Ecto neural progenitor cell (in vitro differentiated cells): ENCODE results near the gene PTPRG.

Experiments used
- DNase-seq: peaks from one replicate; pipeline ENCODE4 v3.0.0-alpha.2; 2018; ENCODE audit warnings: low spot score

PTPRG gene

DNA sequence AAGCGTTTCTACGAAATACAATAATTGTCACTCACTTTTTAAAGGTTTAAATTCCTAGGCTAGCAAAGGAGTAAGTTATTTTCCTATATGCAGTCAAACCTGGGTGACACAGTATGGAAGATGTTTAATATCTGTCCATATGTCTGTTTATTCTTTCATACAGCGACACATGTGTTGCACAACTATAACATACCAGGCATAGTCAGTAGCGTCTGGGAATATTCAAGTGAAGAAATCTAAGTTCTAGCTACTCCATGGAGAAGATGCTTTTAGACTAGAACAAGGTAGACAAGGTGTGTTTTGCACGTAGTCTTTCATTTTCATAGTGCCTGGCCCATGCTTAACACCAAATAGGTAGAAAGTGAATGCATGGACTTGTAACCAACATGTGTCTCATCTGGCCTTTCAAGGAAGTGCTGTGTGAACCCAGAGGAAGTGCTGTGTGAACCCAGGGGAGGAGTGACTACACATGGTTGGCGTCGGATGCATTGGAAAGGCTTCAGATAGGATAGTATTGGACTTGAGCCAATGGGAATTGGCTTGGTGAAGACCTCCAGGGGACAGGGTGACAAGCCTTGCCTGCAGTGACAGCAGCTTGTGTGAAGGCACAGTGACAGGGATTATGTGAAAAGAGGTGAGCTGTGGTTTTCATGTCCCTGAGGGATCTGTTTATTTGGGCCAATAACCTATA, 267.0 kb downstream of the PTPRG start:
- no peak for DNase-seq

DNA sequence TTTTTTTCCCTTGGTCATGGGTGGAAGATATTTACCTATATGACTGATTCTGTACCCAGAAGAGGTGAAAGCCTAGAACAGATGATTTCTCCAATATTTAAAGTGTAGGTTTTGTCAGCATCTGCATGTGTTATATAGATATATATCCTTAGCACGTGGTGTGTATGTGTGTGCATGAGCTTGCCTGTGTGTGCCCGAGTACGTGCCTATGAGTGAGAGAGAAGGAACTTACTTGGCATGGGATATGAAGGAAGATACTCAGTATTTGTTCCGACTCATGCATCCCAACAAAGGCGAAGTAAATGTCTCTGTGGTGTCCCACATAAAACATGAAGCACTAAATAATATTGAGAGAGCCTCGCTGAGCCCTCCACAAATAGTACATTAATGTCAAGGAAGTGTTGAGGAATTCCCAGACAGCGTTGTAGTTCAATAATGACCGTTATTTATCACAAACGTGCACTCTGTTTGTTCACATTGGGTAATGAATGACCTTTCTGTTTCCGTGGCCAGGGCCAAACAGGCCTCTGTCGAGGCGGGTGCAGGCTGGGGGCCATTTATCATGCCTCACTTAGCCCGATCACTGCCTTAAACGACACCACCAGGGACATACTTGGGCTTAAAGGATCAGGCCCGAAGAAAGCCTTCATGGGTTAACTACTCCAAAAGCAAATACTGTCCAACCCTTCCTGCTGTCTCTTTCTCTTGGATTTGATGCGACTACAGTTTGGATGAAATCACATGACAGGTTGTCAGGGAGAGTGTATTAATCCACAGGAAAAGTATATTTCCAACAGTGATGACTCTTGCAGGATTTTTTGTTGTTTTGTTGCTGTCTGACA, 267.7 kb downstream of the PTPRG start:
- no peak for DNase-seq

DNA sequence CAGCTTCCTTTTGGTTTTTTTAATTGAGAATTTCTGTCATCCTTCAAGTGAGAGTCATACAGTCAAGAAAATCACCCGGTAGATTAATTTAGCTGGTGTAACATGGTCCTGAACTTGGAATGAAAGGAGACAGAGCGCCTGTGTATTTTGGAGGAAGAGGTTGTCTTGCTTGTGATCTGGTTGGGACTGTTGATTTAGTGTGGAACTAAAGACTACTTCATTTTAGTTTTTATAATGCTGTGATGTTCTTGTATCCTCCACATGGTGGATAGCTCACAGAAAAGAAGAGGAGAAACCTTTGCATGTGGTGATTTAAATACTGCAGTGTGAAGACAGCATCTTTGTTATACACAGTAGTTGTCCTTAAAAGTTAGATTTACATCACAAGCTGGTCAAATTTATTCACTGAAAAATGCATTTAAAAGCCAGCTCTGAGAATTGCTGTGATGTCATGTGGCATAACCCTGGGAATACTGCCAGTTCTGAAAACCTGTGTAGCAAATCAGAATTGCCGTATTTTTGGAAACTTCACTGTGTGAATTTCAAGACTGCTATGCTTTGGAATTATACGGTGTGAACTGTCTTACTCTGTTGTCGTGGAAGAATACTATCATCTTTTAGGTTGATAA, 268.5 kb downstream of the PTPRG start:
- no peak for DNase-seq

DNA sequence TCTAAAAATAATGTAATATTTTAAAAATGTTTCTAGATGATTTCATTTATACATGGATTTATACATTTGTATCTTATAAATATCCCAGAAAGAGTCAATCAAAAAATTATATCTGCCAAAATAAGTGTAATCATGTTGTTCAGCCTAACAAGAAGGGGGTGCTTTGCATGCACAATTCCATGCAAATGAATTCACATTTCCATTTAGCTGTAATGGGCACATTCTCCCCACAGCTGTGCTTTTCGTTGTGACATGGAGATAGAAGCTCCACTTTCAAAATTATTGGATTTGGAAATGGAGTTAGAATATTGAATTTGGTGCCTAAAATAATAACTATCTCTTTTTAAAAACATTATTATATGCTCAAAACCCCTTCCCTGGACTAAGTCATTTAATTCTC, 270.6 kb downstream of the PTPRG start:
- no peak for DNase-seq

DNA sequence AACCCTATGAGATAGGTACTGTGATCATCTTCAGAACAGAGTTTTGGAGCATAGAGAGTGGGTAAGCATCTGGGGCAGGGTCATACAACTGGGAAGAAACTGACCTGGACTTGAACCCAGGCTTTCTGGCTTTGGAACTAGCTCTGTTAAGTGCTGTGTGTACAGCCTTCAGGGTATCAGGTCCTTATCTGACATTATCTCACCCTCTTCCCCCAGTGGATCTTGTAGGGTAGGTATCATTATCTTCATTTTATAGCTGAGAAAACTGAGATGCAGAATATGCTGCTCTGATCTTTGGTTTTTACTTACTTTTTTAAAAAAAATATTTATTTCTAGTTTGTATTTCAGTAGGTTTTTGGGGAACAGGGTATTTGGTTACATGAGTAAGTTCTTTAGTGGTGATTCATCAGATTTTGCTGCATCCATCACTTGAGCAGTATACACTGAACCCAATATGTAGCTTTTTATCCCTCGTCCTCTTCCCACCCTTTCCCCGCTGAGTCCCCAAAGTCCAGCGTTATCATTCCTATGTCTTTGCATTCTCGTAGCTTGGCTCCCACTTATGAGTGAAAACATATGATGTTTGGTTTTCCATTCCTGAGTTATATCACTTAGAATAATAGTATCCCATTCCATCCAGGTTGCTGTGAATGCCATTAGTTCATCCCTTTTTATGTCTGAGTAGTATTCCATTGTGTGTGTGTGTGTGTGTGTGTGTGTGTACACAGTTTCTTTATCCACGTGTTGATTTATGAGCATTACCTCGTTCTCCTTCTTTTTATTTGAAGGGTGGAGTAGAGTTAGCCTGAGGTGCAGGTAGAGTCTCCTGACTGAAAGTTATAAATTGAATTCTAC, 271.2 kb downstream of the PTPRG start:
- no peak for DNase-seq

DNA sequence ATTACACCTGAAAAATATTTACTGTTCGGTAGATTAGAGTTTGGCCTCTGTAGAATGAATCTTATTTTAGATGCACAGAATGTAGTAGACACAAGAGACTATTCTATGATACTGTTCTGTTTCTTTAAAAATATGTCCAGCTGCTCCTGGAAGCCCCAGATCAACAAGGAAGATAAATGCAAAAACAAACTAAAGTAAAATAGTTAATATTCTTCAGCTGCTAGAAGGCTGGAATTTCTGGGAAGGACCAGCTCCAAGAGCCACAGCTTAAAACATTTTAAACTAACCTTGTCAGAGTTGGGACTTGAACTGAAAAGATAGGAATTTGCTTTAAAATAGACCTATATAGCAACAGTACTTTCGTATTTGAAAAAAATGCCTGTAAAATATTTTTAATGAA, 277.9 kb downstream of the PTPRG start:
- no peak for DNase-seq

DNA sequence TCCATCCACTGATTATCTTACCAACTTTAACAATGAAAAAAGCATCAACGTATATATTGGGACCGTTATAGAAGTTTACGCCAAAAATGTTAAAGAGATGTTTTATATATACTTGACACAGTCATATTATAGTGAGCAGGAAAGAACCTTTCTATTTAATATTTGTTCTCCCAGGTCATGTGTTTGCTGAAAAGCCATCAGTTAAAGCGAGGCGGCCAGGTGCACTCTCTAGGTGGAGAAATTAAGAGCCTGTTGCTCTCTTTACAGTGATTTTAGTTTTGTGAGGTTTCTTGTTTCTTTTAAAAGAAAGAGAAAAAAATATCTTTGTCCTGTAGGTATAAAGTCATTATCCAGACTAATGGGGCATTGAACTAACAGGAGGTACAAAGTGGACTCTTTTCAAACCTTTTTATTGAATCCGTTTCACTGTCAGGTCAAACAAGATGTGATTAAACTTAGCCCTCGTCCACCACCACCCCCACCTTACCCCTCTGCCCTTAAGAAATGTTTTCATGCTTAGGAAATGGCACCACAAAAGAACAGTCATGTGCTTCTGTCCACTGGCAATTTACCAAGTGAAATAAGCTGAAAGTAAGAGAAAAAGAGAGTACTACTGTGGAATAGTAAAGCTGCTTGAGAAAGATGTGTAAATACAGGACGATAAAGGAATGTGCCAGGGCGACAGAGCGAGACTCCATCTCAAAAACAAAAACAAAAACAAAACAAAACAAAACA, 279.9 kb downstream of the PTPRG start:
- DNase-seq, result no peak

DNA sequence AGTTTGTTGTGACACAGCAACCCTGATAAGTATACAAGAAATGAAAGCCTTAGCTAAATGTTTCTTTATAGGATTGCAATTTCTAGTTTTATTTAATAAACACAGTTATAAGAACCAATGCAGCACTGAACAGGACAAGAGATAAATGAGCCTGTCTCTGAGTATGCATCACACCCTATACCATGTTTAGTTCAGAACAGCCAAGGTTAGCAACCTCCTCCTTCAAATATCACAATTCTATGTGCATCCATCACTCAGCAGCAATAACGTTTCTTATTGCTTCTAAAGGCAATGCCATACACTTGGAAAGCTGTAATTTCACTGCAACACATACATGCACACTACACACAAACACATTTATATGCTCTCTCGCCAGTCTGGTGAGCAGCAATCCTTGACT, 280.6 kb downstream of the PTPRG start:
- DNase-seq, result no peak

DNA sequence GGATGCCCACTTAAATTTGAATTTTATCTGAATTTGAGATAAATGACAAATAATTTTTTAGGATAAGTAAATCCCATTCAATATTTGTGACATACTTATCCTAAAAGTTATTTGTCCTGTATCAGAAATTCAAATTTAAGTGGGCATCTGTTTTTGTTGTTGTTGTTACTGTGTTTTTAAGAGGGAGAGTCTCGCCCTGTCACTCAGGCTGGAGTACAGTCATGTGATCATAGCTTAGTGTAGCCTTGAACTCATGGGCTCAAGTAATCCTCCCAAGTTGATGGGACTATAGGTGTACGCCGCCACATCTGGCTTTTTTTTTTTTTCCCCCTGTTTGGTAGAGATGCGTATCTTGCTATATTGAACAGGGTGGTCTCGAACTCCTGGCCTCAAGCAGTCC, 283.0 kb downstream of the PTPRG start:
- no peak for DNase-seq

DNA sequence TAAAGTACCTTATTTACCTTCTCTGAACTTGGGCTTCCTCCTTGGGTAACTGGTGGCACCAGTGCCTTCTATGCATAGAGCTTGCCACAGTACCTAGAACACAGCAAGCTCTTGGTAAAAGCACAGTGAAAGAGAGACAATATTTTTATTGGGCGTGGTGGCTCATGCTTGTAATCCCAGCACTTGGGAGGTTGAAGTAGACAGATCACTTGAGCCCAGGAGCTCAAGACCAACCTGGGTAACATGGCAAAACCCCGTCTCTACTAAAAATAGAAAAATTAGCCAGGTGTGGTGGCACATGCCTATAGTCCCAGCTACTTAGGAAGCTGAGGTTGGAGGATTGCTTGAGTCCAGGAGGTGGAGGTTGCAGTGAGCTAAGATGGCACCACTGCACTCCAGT, 285.1 kb downstream of the PTPRG start:
- DNase-seq, result no peak

DNA sequence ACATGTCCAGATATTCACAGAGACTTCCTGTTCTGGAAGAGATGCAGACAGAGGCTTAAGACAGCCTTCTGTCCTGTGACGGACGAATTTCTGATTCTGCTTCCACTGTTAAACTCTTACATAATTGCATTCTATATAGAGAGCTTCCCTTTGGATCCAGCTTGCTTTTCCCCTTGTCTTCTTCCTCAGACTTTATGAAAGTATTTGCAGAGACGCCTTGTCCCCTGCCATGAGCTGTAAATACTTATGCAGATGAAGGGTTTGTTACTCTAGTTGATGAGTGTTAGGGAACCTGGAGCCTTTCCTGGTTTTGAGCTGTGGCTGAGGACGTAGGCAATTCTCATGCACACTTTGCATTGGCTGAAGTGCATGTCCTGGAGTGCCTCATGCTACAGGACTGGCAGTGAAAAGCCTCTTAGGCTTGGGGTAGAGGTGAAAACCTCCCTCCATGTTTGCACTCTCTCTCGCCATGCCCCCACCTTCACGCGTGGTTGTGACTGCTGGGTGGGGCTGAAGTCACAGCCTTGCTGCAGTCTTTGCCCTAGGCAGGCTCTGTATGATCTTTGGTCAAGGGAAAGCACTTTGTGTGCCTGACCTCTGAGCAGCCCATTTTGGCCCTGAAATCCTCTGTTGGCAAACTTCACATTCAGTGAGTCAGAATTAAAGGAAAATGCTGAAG, 286.6 kb downstream of the PTPRG start:
- no peak for DNase-seq

DNA sequence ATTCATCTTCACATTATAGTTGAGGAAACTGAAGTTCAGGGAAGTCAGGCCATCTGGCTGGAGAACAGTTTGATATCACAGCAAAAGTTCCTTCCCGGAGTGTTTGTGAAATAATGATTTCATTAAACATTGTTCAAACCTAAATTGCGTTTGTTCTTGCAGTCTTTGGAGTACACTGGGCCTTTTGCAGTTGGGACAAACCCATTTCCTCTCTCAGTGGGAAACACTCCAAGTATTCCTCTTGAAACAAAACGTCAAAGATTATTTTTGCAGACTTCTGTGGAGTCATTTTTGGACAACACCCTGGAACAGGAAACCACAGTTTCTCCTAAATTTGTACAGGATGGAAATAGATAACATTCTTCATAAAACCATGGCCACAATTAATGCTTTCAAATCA, 287.5 kb downstream of the PTPRG start:
- DNase-seq, result no peak

DNA sequence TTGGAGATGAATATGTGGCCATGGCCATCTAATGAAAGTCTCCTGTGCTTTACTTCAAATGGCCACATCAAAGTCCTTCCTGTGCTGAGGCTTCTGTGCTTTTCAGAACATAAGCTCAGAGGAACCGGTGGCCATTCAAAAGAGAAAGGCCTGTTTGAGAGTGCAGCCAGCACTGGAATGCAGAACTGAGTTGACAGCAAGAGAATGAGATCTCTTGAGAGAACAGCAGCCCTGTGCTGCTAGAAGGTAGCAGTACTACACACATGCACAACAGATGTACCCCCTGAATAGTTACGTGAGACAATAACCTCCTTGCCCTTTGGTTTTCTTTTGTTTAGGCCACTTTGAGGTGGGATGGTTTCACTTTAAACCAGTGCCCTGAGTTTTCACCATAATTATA, 292.5 kb downstream of the PTPRG start:
- DNase-seq, result no peak

DNA sequence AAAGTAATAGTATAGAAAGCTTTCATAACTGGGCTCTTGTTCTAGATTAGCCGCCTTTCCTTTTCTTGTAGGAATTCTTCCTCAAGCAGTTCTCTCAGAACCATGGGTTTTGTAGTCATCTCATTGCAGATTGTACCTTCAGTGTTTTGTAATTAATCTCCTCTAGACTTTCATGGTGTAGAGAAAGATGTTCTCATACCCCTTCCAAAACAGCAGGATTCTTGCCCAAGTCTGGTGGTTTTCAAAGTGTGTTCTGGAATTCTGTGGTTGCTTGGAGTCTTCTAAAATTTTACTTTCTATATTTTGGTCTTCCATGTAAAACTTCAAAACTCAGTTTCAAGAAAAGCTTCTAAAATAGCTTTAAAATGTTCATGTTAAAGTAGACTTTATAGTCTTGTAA, 293.8 kb downstream of the PTPRG start:
- DNase-seq, result no peak

DNA sequence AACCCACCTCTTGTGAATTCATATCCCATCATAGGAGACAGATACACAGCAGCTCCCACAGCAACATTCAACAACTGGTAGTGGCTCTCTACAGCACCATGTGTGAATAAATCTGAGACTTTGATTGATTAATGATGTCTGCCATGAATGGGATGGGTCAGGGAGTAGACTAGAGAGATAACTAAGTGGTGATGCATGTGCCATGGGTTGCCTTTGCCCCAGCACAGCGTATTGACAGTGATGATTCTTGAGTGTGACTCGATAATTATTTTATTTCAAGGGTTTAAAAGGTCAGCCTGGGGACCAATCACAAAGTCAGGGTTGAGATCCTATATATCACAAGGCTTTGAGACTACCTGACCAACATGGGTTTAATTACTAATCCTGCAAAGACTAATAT, 295.9 kb downstream of the PTPRG start:
- no peak for DNase-seq

DNA sequence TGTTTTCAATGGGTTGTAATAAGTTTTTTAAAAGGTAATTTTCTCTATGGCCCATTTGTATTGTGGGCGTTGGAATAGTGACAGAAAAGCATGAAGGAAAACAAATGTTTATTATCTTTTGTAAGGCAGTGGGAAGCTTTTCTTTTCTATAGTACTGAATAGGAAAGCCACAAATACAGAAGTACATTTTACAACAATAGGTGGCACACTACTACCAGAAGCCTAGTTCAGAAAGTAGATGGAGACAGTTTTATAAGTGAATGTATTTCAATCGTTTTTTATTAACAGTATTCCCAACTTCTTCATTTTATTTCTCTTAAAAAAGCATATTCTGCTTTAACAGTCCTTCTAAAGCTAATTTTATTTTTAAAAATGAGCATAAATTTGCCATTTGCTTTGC, 296.7 kb downstream of the PTPRG start:
- no peak for DNase-seq

DNA sequence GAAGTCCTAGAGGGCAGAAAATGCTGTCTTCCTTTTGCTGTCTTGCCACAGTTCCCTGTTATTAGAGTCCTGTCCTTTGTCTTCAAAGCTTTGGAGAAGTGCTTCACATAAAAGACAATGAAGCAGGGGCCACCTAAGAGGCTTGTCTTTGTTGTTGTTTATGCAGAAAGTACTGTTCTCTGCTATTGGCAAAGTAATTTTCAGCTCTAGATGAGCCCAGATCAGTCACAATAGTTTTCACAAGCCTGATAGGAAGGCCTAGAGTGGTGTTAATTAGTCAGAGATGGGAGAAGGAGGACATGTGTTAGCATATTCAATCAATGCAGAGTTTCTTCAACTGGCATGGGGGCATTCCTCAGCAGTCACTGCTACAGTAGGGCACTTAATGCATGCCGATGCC, 300.0 kb downstream of the PTPRG start:
- DNase-seq, result no peak

DNA sequence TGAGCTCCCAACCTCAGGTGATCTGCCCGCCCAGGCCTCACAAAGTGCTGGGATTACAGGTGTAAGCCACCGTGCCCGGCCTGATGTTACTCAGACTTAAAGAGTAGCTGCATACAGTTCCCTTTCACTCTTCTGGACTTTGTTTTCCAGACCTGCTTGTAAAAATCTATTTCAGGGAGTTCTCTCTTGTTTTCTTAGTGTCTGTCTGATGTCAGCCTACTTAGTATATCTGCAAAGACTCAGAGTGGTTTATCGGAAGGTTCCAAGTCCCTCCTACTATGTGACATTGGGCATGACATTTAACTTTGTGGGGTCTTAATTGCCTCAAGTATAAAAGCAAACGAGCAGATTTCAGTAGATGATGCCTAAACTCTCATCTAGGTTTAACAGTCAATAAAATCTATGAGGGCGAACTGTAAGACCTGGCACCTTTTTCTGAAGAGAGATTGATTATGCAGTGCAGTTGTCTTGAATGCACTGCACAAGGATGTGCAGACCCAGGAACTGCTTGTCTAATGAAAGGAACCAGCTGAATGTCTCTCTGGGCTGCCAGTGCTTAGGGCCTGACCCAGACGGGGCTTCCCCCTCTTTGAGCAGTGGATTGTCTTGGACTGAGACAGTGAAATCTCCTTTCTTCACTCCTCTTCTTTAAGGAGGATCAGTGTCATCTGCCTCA, 301.4 kb downstream of the PTPRG start:
- no peak for DNase-seq

DNA sequence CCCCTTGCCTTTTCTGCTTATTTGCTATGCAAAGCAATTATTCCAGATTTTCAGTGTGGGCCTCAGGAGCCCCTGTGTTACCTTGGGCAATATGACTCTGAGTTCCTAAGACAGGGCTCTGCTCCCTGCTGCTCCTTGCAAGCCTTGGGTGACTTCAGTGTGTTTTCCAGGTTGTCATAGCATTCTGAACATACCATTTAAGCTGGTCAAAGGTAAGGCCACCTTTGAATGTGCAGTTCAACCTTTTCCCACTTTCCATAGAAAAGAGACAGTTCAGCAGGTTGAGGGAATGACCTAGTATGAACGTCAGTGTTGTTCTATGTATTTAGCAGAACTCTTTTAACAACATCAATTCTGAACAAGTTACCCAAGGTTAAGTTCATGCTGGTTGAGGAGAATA, 302.2 kb downstream of the PTPRG start:
- DNase-seq, result no peak

DNA sequence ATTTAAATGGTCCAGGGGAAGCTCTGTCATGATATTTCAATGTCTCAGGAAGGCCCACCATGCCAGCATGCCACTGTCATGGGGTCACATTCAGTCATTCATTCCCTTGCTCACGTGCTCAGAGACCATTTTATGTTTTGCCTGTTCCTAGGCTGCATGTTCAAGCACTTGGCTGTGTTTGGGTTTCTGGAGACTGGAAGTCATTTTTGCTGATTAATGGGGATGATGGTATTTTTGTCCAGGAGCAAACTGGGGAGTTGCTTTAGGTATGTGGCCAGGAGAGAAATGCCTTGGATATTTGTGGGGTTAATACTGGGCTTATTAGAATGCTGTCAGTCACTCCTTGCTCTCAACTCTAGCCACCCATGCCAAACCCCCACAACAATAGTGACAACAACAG, 303.5 kb downstream of the PTPRG start:
- no peak for DNase-seq
